Measurements from ENCODE around the gene GABBR2.
"Not testable (repeated sequence)": the region's sequence is repeated elsewhere in the genome, so short reads cannot be mapped to it uniquely, and the experiment has no call there.

GABBR2 gene

DNA sequence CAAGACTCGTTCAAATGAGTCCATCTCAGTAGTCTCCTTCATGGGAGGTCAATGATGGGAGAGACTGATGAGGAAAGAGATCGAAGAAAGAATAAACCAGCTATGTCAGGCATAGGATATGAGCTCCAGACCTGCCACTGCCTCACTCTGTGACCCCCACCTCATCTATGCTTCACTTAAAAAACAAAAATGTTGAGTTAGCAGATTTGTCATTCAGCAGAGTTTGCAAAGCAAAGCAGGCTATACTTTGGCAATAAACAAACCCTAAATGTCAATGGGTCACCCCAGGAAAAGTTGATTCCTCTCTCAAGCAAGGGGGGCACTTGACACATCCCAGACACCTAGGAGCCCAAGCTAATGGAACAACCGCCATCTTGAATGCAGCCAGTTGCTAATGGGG is 117.0 kb downstream of the GABBR2 start:
- no peak for DNase-seq

DNA sequence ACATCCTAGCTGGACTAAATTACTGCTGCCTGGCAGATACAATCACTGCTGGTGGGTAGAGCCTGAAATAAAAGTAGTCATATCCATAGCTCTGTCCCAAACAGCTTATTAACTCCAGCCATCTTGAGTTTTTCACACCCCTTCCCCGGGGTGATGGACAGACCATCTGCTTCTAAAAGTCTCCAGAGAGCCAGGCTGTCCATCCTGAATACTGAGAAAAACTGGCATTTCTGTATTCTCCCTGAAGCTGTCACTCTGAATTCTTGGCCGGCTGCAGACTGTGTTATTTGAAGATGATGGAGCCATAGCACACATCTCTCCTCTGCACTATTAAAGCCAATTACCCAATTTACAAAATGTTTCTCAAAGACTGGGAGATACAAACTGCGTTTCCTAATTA is 118.6 kb downstream of the GABBR2 start:
- no peak for DNase-seq

DNA sequence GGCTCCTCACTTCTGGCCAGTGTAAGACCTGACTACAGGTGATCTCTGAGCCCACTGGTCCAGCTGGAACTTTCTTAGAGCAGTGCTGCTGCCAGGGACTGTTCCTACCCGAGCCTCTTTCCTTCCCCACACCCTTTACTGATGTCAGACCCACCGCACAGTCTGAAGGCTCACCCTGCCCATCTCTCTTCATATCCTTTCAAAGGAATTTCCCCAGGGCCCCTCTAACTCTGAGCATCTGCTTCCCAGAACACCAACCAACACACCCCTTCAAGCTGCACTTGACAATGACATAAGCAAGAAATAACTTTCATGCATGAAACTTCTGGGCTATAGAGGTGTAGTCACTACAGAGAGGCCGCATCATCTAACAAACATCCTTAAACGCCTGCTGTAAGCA is 119.6 kb downstream of the GABBR2 start:
- no peak for DNase-seq

DNA sequence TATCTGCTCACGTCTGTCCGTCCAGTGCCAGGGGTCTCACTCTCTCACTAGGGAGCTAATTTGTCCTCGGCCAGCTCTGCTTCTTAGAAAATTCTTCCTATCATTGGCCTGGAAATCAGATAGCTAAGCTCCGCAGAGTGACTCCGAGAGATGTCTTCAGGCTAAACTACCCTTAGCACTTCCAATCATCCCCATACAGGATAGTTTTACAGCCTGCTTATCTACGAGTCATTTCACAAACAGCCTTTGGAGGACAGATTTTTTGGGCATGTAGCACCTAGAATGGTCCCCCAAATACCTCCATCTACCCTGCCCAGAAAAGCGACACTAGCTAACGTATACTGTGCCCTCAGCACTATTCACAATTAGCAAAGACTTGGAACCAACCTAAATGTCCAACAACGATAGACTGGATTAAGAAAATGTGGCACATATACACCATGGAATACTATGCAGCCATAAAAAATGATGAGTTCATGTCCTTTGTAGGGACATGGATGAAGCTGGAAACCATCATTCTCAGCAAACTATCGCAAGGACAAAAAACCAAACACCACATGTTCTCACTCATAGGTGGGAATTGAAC is 123.8 kb downstream of the GABBR2 start:
- DNase-seq, result not testable (repeated sequence)

DNA sequence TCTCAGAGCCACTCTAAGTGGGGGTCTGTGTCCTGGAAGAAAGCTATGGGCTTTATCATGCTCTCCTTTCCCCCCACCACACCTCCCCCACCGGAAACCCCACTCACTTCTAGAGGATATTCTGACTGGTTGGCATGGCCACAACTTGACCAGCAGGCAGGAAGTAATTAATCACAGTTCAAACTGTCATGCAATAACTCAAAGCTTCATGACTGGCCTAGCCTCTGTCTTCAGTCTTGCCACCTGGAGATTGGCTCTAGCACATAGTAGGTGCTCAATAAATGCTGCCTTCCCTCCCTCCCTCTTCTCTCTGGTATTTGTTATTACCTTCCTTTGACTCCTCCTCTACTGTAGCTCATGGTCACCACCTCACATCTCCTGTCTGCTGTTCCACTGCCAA is 124.7 kb downstream of the GABBR2 start:
- no peak for DNase-seq

DNA sequence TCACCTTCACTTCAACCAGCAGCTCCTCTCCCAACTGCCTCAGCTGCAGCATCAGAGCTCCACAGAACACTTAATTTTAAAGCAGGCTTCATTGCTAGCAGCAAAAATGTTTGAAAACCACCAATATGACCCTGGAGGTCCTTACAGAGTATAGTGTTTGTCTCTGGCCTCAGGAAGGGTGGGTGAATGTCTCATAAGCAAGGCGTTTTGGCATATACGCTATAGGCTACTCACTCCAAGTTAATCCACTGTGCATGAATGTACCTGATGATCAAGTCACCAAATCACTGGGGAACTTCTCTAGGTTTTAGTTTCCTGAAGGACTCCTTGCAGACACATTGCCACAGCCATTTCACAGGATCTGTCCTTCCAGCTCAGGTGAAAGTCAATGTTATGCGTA is 125.3 kb downstream of the GABBR2 start:
- DNase-seq, result no peak

DNA sequence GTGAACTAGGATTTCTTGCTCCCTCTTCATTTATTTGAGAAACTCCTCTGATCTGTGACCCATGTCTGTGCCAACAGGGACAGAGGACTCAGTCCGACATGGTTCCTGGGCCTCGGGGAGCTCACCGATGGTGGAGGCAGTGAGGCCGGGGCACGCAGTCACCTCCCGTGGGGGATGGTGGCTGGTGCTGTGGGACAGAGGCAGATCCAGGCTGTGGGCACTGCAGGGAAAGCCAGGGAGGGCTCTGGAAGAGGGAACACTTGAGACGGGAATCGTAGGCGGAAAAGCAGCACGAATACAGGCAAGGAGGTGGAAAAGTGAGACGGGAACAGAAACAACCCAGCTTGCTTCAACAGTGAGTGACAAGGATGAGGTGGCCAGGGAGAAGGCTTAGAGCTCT is 127.8 kb downstream of the GABBR2 start:
- DNase-seq, result no peak

DNA sequence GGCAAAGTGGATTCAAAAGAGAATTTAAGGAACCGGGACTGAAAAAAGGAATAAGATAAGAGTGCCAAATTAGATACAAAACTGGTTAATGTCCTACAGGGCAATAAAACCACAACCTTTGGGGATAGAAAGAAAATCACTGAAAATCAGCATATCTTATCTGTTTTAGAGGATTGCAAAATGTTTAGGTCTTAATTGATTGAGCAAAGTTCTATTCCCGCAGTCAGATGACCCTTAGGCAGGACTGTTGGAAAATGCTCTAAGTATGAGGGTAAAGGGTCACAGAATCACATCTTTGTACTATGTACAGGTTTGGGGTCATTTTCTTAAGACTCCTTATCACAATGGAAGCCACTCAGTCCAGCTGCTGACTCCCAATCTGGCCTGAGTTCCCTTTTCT is 129.0 kb downstream of the GABBR2 start:
- DNase-seq, result no peak

DNA sequence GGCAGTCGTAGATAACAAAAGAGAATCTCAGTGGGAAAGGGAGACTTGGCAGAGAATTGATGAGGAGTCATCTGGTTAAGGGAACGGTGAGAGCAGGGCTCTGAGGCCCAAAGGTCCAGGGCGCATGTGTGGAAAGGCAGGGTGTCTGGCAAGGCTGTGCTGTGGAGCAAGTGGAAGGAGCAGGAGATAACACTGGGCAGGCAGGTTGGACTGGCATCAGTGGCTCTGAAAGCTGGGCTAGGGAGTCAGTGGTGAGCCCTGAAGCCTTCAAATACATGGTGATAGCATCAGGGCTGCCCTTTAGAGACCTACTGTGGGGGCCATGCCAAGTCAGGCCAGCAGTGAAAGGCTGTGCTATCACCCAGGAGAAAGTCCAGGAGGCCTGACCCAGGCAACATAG is 131.3 kb downstream of the GABBR2 start:
- DNase-seq, result no peak

DNA sequence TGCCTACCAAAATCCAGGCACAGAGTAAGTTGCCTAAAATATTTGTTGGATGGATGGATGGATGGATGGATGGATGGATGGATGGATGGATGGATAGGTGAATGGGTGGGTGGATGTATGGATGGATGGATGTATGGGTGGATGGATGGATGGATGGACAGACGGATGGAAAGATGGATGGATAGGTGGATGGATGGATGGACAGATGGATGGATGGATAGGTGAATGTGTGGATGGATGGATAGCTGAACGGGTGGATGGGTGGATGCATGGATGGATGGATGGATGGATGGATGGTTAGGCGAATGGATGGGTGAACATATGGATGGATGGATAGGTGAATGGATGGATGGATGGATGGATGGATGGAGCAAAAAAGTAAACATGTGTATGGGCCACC is 131.9 kb downstream of the GABBR2 start:
- DNase-seq, result no peak

DNA sequence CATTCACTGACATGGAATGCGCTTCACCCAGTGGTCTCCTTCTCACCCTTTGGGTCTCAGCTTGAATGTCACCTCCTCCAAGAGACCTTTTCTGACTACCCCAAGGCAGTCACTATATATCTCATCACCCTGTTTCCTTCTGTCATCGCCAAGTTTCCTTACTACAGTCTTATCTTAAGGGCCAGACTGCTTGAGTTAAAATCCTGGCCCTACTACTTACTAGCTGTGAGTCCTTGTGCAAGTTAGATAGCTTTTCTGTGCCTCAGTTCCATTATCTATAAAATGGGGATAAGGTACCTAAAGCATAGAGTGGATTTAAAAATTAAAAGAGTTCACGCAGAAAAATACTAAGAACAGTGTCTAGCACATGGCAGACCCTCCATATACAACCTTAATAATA is 132.4 kb downstream of the GABBR2 start:
- no peak for DNase-seq

DNA sequence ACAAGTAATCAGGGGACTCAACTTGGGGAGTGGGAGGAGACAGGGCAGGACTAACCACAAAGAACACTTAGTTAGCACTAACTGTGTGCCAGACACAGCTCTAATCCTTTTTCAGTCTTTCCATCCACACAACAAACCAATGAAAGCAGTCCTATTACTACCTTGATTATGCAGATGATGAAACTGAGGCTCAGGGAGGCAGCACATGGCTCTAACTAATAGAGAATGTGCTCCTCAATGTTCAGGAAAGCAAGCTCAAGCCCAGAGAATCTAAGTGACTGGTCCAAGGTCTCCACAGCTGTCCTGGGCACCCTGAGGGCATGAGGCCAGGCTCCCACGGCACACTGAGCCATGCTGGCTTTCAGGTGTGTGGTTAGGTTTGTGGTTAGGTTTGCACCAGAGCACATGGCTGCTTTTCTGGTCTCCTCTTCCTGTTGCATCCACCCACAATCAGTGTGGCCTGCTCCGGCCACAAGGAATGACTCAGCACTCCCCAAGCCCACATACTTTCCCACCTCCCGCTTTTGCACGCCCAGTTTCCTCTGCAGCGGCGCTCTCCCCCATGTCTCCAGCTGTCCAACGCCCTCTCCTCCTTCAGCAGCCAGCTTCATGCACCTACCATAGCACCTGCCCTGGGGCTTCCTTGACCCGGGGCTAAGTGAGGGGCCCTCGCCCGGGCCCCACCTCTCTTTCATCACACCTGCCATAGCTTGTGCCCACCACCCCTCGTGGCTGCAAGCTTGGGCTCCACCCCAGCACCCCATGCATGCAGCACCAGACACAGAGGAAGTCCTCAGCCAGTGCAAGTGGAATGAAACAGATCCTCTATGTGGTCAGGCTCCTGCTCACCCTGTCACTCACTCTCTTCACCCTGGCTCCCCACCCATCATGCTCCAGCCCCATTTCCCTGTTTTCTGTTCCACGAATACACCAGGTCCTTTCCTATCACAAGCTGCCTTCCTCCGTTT is 133.1 kb downstream of the GABBR2 start:
- no peak for DNase-seq

DNA sequence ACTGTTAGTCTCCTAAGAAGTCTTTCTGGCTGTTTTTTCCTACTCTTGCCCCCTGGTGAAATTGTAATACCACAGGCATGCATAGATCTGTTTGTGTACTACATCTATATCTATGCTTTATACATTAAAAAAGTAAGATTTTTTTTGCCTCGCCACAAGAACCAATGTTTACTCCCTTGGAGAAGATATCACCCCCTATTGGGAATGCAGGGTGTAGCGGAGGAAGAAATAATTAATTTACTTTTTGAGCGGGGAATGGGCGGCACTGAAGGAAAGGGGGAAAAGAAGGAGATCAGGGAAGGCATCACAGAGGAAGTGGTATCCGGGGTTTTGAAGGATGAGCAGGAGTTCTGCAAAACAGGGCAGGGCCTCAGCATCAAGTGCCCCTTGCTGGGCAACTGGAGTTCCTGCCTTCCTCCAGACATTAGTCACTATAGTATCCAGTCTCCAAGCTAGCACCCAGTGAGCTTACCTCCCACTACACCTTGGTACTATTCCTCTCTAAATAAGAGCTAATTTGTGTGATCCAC is 134.9 kb downstream of the GABBR2 start:
- no peak for DNase-seq

DNA sequence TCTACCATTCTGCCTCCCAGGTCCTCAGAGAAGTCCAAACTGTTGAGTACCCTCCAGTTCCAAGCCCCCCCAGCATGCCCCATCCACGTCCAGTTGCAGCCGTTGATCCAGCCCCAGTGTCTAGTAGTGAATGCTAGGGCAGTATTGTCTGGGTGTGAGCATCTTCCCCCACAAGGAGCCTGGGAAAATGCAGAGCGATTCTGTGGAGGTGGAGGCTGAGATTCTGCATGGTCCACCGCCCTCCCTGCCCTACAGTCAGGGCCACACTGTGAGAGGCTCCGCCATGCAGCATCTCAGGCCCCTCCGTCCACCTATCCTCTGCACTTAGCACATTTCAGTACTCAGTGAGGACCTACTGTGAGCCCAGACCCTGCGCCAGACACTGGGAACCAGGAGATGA is 135.9 kb downstream of the GABBR2 start:
- DNase-seq, result no peak

DNA sequence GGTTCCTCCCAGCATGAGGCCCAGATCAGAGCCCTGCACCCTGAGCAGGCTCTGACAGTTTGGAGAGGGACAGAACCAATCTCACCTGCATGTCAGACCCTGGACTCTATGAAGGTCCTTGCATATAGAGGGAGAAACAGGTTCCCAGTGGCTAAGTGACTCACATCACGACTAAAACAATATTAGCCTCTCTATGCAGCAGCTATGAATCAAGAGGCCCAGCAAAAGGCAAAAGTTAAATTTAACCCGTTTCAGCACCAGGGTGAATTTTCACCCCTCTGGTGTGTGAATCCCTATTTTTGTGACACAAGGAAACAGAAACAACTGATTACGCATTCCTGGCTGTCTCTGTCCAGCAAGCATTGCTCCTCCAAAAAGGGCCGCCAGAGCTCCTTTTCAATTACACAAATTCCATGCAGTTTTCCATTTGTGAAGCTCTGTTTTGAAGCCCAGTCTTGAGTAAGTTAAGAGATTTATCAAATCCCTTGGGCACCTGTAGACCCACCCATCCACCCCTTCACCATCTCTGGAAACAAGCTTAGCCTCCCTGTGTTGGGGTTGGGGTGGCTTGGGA is 136.6 kb downstream of the GABBR2 start:
- no peak for DNase-seq

DNA sequence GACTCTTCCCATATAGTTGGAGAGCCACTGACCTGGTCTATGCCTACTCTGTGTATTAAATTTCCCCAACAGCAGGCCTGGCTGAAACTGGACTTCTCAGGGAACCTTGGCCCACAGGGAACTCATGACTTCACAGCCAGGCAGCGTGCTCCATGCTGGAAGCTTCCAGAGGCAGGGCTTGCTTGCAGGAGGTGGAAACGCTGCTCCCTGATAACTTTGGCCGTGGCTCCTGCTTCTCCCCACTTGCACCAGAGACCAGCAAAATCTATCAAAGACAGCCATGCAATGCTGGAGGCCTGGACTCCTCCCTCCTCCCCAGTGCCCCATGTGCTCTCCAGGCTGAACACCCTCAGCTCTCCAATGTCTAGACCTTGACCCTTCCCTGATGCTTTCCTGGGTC is 137.1 kb downstream of the GABBR2 start:
- DNase-seq, result no peak

DNA sequence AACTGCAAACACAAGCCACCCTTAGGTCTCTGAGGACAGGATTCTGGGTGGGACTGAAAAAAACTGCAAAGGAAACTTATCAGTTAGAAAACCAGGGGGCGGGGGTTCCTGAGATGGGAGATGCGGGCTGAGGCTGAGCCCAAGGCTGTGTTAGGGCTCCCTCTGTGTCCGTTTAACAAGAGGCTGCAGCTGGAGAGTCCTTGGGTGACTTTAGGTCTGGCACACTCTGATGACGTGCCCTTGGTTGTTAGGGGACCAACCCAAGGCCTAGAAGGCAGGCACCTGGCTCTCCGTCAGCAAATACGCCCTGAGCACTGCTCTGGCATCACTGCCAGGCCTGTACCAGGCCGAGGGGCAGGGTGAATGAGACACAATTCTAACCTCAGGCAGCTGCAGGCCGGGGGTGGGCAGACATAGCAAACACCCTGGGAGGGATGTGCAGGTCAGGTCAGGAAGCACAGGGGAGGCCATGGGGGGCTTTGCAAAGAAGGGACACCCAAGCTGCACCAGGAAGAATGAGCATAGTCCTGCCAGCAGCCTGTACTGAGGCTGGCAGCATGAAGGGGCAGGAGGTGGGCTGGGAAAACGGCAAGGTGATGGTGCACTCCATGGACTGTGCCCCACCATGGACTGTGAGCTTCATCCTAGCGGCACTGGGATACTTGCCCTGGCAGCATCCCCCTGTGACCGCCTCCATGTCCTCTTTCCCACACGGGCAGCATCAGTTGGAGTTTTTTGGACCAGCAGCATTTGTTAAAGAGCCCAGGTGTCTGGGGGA is 137.9 kb downstream of the GABBR2 start:
- no peak for DNase-seq

DNA sequence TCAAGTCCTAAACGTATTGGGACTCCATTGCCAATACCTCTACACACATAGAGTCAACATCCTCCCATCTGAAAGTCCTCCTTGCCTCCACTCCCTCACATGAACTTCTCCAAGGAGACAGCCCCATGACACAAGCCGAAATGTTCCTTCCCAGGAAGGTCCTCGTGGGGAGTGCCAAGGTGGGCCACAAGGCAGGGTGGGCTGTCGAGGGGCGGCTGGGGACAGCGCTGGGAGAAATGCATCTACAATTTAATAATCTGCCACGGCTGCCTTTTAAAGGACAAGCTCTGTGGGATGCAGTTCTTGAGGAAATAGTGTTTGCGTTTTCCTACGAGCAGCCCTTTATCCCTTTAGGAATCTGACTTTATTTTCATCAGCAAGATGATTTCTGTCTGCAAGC is 138.7 kb downstream of the GABBR2 start:
- DNase-seq, result no peak

DNA sequence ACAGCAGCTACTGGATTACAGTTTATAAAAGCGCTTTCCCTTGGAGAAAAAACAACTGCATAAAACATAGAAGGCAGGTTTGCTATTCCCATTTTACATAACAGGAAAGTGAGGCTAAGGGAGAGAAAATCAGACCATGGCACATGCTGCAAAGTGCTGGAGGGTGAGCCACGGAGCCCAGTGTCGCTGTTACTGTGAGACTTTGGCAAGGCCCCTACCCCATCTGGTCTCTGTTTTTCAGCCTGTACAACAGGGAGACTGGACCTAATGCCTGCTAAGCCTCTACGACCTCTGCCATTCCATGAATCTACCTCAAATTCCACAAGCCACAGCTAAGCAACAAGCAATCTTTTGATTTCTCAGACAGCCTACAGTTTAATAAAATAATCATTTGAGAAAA is 139.2 kb downstream of the GABBR2 start:
- DNase-seq, result no peak

DNA sequence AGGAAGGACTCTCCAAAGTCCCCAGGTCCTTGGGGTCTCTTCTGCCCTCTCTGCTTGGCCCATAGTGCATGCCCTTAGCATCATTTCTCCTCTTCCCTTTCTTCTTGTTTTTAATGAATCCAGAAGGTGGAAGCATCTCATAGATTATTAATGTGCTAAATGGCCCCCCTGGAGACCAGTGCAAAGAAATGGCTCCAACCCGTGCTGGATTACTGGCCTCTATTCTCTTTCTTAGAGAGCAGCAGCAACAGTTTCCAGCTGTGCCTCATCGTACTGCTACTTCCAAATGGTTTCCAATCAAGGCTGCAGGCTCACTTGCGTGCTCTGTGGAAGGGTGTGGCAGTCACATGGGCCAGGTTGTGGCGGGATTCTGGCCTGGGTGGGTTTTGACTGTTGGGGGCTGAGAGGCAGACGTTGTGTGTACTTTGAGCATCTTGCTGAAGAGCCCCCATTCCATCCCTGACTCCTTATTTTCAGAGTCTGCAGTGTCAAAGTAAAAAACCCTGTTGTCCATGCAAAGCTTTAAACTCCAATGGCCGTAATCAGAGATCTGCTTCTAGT is 139.7 kb downstream of the GABBR2 start:
- DNase-seq, result no peak

DNA sequence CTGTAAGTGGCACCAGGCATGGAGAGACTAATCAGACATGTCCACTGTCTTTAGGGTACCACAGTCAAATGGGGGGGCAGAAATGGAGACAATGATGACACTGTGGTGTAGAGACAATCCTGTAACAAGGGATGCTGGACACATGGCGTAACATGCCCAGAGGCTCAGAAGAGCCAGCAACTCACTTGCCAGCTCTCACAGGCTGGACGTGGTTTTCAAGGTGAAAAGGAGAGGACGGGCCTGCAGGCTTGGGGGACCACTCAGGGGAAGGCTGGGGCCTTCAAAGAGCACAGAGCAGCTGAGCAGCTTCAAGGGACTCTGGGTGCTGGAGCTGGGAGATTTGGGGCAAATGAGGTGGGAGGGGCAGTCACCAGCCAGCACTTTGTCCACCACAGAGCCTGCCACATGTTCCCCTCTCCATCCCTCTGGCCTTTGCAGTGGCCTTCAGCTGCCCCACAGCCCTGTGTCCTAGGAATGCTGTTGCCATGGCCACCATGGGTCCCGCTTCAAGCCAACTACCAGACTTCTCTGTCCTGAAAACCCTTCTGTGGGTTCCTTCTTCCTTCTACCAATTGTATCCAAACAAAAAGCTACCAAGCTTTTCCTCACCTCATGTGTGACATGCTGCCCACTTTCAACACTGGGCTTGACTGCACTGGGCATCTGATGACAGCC is 140.4 kb downstream of the GABBR2 start:
- DNase-seq, result no peak

DNA sequence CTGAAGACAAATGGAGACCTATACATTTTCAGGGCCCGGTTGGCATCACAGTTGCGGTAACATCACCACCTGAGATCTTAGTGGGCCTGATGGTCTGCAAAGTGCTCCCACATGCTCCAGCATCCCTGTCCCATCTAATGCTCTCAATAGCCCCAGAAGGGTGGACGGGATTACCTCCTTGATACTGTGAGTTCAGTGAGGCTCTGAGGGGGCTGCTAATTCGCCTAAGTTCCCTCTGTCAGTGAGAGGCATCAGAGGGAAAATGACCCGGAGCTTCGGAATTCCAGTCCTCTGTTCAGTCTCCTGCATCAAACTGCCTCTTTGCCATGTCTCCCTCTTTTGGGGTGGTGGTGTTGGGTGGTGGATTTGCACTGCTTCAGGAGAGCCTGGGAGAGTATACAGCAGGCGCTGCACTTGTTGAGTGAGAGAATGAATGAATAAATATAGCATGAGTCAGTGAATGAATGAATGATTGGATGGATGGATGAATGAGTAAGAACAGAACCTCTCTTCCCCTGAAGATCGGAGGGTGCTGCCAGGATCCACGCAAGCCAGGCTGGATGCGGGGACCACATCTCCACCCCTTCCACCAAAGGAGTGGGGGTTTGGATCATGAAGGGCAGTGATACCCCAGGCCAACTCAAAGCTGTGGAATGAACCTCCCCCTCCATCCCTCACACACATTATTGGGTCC is 141.0 kb downstream of the GABBR2 start:
- DNase-seq, result no peak
